GM21717 (cell line): ENCODE results near the gene CBARP.

Experiments used
- ATAC-seq: cut with Tn5 transposase; IDR thresholded peaks from one replicate; pipeline ENCODE4 v1.9.1; 2021; ENCODE audit warnings: mild to moderate bottlenecking, moderate library complexity; ENCODE audit not compliant: unreplicated experiment

The CBARP gene

DNA sequence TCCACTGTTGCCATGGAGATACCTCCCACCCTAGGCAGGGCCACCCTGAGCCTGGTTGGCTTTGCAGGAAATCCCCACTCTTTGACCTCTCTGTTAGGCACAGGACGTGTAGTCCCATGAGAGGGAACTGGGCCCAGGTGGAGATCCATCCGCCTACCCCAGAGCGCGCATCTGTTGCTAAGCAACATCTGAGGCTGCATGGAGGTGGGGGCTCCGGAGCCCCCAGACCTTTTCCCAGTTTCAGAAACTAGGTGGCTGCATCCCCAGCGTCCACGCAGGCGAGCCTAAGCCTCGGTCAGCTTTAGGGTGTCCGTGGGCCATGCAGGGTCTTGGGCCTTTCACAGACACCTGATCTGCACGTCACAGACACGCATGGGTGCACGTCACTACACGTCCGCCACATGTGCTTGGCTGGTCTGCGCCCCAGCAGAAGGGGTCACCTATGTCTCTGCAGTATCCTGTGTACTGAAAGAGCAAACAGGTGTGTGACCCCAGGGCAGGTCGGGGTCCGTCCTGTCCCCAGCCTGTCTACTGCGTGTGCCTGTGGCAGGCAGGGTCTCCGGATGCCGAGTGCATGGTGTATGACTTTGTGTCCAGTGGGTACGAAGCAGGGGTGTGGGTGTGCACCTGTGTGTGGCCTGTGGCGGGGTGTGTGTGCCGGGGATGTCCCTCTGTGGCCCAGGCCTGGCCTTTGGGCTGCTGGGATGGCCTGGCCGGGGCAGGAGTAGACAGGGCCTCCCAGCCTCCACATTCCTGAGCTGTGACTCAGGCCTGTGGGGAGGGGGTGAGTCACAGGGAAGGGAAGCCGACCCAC, 27.2 kb upstream of the CBARP start:
- ATAC-seq: no peak

DNA sequence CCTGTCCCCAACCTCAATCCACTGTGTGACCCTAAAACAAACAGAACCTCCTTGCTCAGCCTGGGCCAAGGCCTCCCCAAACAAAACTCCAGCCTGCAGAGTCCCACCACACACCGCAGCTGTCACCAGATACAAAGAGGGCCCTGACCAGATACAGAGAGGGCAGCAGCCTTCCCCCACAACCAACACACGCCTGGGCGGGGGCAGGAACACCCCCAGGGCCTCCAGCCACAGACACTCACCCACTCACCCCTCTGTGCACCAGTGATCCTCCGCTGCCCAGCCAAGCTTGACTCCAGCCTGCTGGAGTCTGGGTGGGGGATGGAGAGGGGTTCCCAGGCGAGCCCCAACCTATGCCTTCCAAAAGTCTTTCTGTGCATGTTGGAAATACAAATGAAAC, 25.4 kb upstream of the CBARP start:
- no peak for ATAC-seq

DNA sequence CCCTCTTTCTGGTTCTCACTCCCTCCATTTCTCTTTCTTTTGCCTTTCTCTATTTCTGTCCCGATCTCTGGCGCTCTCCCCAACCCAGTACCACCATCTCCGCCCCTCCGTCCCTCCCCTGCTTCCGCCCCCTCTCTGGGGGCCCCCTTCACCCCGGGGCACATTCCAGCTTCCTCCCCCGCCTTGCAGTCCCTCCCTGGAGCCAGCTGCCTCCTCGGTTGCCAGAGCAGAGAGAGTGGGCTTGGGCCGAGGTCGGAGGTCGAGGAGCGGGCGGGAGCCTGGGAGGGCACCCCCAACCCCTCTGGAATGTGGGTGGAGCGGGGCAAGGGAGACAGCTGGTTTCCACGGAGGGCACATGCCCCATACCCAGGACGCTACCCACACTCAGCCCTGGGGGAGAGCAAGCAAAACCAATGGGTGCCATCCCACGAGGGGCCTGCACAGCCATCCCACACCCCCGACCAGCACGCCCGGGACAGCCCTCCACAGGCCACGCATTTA, 24.9 kb upstream of the CBARP start:
- ATAC-seq: no peak

DNA sequence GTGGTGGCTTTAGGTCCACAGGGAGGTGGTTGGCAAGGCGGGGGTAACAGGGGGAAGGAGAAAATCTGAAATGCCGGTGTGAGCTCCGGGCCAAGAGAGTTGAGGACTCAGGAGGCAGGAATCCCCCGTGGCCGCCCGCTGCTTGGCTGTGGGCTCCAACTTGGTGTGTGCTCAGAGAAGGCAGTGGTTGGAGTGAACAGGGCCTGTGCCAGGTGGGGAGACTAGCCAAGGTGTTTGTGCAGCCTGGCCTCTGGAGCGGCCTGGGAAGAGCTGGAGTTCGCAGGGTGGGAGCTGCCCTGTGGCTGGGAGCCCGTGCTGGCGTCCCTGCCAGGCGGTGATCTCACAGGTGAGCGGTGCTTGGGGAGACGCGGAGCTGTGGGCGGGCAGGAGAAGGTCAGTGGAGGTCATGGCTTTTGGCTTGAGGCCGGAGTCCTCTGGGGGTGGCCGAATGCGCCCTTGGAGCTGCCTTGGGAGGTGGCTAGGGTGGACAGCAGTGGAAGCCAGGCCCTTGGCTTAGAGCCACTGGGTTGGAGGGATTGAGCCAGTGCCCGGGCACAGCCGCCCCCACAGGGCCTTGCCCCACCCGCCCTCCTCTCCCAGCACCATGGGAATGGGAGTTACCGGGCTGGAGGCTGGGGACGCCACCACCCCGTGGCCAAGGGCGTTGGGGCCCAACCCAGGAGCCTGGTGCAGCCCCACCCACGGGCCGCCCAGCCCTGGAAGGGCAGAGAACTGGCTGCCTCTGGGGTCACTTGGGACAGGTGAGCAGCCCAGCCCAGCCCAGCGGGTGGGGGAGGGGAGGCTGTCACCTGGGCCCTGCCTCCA, 24.2 kb upstream of the CBARP start:
- ATAC-seq: no peak

DNA sequence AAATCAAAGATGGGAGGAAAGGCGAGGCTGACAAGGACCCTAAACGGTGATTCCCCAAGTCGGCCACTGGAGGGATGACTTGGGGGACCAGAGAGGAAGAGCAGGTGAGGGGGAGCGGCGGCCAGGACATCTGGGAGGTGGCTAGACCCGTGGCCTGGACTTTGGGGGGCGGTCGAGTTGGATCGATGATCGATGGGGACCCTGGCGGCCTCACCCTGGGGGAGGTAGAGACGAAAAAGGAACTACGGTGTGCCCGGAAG, 23.7 kb upstream of the CBARP start:
- ATAC-seq: no peak

DNA sequence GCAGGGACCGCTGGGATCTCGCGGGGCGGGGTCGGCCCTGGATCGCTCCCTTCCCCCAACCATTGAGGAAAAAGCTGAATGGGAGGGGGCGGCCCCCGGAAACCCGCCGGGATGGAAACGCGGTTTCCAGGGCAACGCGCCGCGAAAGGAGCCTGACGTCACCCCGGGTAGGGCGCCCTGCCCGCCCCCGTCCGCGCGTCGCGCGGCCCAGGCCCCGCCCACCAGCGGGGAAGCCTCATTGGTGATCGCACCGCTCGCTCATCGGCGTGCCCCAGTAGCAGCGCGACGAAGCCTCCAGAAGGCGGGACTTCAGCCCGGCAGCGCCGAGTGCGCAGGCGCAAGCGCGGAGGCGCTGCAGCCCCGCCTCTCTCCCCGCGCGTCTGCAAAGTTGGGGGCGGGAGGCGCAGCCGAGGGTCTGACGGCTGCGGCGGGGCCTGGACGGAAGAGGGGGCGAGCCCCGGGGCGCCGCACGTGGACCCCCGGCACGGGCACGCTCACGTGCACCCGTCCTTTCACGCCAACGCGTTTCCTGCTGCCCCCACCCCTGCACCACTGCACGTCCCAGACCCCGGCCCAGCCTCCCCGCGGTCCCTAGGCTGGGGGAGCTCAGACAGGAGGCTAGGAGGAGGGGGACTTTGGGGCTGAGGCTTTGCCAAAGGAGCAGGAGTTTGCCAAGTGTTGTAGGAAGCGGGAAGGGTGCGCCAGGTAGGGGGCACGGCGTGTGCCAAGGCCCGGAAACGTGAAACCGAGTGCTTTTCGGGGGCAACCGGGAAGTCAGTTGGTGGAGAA, 23.1 kb upstream of the CBARP start:
- peak; percentile 29 for ATAC-seq

DNA sequence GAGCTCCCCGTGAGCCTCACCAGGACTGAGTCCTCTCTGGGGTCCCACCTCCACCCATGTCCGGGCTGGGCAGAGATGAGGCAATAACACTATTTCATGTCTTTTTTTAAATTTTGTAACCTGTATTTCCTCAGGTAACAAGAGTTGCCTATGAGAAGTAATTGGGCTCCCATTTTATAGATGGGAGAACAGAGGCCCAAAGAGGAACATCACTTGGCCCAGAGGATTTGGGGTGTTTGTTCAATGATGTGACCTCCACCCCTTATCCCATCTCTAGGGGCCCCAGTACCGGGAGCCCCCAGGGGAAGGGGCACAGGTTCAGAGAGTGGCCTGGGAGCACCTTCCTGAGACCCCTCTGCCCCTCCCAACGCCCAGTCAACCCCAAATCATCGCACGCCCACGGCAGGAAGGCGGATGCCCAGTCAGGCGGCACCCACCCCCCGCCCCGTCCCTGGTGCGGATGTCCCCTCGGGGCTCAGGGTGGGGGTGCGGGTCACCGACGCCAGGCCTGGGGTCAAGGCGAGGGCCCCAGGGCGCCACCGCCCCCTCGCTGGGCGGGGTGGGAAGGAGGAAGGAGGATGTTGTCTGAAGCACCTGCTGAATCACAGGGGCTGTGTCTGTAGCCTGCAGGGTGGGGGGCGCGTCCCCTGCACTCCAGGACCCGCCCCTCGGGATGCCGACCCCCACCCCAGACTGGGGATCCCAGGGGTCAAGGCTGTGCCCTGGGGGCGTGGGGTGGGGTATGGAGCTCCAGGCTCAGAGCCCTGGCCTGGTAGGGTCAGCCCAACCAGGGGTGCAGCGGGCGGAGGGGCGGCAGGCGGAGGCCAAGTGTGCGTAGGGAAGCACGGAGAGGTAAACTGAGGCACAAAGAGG, 22.3 kb upstream of the CBARP start:
- peak; percentile 0 for ATAC-seq

DNA sequence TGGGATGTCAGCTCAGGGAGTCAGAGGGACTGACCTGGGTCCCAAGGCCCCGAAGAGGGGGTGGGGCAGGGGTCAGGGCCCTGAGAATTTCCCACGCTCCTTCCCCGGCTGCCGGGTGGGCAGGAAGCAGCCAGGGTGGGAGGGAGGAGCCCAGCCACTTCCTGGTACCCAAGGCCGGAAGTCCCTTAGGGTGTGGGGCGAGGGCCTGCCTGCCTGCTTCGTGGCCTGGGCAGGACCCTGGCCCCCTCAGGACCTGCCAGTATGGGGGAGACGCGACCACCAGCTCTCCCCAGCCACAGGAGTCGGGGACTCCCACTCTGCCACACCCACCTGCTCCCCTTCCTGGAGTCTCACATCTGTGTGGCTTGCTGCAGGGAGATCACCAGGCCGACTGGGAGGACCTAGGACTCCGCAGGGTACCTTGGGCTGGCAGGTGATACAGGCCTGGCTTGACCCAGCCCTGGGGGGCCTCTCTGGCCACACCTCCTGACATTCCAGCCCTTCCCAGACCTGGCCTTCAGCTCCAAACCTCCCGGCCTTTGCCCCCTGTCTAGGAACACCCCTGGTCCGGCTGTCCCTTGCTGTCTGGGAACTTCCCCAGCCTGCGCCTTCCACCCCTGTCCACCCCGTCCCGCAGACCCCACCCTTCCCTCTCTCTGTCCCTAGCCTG, 21.5 kb upstream of the CBARP start:
- ATAC-seq: peak; percentile 15

DNA sequence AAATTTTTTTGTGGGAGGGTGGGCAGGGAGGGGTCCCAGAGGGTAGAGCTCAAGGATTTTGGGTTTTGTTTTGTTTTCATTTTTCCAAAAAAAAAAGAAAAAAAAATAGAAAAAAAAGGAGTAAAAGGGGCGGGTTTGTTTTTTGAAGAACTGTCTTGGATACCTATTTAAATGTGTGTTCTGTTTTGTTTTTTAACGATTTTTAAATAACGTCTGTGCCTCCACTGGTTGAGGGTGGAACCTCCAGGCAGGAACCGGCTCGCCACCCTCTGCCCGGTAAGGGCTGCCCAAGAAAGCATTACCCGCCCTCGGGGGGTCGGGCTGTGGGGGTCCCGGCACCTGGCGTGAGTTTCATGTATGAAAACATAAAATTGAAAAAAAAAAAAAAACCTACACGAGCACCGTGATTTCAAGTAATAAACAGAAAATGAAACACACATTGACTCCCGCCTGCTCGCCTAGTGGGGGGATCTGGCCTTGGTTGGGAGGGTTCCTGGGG, 21.0 kb upstream of the CBARP start:
- no peak for ATAC-seq

DNA sequence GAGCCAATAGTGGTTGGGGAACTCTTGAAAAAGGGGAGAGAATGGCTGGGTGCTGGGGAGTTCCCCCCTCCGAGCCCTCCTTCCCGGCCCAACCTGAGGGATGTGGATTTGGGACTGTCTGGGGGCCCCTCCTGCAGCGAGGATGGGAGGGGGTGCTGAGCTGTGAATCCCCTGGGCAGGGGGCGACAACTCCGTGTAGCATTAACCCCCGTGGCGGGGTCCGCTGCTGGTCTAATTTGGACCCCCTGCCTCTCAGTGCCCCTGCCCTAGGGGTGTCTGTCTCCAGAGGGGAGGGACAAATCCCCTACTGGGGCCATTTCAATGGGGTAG, 20.3 kb upstream of the CBARP start:
- ATAC-seq: no peak

DNA sequence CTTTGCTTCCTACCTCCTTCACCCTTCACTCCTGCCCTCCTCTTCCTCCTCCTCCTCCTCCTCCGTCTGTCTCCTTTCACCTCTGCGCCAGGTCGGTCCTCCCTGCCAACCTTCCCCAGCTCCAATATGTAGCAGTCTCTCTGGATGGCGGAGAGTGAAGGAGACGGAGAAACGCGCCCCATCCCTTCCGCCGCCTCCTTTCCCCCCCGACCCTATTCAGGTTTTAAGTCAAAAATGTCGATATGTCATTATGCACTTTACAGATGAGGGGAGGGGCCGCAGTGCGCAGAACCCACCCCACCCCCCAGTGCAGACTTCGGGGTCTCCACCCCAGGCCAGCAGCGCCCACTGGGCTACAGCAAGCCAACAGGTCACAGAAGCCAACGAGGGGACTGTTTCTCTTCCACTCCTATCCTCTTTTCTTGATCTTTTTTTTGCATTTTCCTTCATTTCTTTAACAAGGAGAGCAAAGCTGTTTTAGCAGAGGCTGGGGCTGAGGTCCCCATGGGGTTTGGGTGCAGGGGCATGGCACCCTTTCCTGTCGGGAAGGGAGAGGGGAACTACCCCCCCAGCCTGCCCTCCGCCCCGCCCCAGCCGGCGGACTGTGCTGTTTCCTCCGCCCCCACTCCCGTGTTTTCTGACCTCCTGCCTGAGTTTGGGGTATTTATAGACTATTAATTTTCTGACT, 19.8 kb upstream of the CBARP start:
- no peak for ATAC-seq

DNA sequence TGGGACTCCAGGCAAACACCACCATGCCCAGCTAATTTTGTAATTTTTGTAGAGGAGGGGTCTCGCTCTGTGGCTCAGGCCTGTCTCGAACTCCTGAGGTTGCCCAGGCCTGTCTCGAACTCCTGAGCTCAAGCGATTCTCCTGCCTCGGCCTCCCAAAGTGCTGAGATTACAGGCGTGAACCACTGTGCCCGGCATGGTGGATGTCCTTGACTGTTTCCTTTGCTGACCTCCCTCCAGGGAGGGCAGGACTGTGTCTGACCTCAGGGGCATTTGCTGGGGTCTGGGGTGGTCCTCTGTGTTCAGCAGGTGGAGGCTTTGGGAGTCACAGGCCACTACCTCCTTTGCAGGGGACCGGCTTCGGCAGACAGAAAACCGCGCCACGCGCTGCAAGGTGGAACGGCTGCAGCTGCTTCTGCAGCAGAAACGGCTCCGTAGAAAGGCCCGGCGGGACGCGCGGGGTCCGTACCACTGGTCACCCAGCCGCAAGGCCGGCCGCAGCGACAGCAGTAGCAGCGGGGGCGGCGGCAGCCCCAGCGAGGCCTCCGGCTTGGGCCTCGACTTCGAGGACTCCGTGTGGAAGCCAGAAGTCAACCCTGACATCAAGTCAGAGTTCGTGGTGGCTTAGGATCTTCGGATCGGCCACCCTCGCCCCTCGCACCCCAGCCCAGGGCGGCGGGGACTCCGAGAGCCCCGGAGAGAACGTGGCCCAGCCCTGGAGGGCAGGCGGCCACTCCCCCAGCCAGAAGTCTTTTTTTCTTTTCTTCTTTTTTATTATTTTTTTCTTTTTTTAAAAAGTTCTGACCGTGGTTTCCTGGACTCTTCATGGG, 19.1 kb upstream of the CBARP start:
- no peak for ATAC-seq

DNA sequence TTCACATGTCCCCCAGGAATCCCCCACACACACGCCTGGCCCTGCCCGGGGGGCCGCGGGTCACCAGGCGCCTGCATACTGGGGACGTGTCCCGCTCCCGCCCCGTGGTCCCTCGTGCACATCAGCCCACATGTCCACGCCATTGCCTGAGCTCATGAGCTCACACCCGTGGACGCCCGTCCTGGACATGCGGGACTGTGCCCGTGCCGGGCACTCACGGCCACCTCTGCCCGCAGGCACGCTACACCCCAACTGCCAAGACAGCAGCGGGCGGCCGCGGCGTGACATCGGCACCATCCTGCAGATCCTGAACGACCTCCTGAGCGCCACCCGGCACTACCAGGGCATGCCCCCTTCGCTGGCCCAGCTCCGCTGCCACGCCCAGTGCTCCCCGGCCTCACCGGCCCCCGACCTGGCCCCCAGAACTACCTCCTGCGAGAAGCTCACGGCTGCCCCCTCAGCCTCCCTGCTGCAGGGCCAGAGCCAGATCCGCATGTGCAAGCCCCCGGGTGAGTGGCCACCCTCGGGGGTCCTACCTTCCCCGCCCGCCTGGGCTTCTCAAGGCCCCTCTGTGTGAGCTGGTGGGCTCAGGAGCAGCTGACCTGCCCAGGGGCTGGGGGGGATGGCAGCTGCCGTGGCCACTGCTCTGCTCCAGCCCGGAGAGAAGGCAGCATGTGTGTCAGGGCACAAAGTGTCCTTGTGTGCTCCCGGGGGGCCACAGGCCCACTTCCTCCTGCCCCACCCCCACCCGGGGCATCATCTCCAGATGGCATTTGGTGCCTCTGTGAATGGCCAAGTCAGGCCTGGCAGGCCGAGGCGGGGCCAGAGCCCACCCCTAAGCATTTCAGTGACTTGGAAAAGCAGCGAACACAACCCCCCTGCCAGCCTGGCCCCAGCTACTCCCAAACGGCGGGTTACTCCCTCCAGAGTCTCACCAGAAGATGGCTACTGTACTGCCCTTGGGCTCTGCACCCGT, 17.7 kb upstream of the CBARP start:
- ATAC-seq: no peak

DNA sequence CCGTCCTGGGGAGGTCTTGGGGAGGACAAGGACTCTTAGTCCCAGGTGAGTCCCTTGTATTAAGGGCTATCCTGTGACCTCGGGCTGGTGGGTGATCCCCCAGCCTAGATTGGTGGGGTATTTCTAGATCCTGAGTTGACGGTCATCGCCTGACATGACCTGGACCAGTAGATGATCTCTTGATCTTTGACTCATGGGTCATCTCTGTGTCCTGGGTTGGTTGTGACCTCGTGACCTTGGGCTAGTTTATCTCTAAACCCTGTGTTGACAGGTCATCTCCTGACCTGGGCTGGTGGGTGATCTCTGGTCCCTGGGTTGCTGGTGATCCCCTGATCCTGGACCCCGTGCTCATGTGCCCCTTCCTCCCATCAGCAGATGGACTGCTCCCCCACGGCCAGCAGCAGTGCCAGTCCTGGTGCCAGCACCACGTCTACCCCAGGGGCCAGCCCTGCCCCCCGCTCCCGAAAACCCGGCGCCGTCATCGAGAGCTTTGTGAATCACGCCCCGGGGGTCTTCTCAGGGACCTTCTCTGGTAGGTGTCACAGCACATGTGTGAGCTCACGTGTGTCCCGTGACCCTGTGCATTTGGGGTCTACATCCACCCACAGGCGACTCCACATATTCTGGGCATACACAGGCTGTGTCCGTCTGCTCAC, 16.9 kb upstream of the CBARP start:
- ATAC-seq: no peak

DNA sequence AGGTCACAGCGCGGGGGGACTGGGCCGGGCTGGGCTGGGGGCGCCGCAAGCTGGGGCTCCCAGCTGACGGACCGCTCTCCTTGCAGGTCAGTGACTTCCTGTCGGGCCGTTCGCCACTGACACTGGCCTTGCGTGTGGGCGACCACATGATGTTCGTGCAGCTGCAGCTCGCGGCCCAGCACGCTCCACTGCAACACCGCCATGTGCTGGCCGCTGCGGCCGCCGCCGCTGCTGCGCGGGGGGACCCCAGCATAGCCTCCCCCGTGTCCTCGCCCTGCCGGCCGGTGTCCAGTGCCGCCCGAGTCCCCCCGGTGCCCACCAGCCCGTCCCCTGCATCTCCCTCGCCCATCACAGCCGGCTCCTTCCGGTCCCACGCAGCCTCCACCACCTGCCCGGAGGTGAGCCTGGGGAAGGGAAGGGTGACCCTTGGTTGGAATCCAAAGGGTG, 16.3 kb upstream of the CBARP start:
- no peak for ATAC-seq

DNA sequence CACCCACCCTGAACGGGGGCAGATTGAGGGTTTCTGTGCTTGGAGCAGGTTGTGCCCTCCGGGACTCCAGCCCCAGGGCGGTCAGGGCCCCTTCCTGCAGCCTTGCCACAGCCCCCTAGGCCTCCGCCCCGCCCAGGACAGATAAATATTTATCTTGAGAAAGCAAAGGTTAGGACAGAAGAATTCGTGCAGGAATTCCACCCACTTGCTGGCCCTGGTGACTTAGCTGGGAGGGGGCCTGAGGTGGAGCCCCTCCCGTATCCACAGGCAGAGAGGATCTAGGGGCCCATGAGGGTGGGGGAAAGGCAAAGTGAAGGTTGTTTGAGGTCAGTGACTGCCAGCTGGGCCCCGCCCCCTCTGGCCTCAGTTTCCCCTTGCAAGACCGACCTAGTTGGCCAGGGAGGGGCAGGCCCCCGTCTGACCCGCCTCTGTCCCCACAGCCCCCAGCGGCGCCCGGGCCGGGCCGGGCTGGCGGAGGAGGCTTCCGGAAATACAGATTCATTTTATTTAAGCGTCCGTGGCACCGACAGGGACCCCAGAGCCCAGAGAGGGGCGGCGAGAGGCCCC, 15.8 kb upstream of the CBARP start:
- ATAC-seq: no peak
